ENCODE data around the gene DENND4B.

DENND4B gene

GRCh38 chr1:153968972-153969371 lies 22.5 kb upstream of the DENND4B start:
- no peak for DNase-seq

- DNase-seq, result no peak
These were observed 21.9 kb upstream of the DENND4B start for GRCh38 chr1:153968408-153968807.

DNA sequence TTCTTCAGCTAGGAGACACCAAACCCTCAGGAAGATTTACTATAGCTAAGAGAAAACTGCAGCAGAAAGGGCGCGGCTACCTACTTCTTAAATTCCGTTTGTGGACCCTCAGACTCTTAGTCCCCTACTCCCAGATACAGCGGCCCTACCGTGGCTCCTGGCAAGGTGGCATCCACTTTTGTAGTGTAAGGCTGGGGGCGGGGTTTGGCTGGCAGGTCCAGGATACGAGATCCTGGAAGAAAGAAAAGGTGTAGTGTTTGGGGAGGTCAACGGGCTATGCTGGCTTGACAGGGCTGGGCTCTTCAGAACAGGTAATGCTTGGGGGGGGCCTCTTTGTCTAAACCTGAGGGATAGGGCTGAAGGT lies 21.5 kb upstream of the DENND4B start:
- no peak for DNase-seq

- DNase-seq, result peak; percentile 98
These were observed 20.8 kb upstream of the DENND4B start, which contains the start of gene CREB3L4 for GRCh38 chr1:153967107-153967999. CREB3L4 (plus strand) TSS chr1:153967902; CDS start chr1:153968526, 624 bp downstream.

GRCh38 chr1:153963850-153964331 lies 17.4 kb upstream of the DENND4B start:
- peak; percentile 57 for DNase-seq

GRCh38 chr1:153963030-153963849 lies 16.7 kb upstream of the DENND4B start, which contains the start of gene SLC39A1:
SLC39A1 (minus strand) TSS chr1:153963537; CDS start chr1:153962715, 822 bp downstream.
- DNase-seq, result peak; percentile 97

- peak; percentile 61 for DNase-seq
These were observed 15.8 kb upstream of the DENND4B start for GRCh38 chr1:153962088-153963029.

- no peak for DNase-seq
These were observed 14.9 kb upstream of the DENND4B start for GRCh38 chr1:153961421-153961820.

DNA sequence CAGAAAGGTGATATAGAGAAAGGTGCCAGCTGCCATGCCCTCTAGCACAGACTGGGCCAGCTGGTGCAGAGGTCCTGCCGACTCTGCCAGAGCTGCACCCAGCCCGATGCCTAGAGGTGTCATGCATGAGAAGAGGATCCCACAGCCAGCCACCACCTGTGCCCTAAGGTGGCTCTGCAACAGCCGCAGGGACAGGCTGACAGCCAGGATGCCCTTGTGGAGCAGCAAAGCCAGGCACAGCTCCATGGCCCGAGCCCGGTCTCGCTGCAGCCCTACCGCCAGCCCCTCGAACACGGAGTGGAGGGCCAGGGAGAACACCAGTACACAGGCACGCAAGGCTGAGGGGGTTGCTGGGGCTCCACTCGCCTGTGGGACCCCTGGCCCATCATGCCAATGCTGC lies 13.7 kb upstream of the DENND4B start:
- DNase-seq, result no peak

GRCh38 chr1:153959454-153959853 lies 12.9 kb upstream of the DENND4B start:
- DNase-seq, result no peak

GRCh38 chr1:153958961-153959260 lies 12.4 kb upstream of the DENND4B start:
- DNase-seq, result no peak

DNA sequence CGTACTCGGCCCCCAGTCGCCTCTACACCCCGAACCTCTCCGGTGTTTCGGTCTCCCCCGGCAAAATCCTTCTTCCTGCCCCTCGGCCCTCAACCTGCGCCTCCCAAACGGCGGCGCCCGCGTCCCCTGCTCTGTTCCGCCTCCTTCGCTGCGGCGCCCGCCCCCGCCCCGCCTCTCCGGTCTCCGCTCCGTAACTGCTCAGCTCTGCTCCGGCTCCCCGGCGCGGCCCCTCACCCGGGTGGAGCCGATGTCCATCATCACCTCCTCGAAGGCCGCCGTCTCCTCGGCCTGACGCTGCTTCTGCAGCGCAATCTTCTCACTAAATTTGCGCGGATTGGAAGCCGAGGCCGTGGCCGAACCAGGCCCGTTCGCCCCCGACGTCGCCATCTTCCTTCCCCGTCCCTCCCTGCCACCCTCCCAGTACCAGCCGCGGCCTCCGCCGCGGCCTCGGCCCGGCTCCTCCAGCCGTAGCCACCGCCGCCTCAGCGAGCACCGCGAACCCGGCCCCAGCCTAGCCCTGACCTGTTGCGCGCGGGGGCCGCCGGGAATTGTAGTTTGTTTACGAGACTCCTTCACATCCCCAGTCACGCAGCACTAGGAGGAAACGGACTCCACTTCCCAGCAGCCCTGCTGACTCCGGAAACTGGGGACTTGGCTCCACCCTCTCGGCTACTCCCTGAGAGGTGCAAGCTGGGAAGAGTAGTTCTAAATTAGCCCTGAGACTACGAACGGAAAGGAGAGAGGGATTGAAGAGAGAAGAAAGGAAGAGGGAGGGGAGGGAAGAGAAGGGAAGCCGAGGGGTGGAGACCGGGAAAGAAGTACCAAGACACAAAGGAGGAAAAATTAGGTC lies 11.8 kb upstream of the DENND4B start, which contains the start of gene CRTC2:
TSS of gene CRTC2 (minus strand) at position 502 of the 850 bp plus-strand sequence. CDS start at position 387, 115 bp downstream.
- DNase-seq, result peak; percentile 98

DNA sequence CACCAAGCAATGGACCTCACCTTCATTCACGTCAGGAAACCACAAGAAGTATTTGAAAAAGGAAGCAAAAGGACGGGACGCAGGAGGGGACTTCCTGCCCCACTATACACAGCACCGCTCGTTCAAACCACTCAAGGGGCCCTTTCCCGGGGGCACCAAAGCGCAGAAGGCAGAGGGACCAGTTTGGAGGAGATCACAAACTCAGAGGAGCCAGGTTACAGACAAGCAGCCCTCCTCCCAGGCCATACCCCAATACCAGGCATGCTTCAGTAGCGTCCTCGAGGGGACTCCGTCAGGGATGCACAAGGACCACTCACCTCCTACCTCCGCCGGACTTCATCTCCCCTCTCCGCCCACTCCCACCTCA lies 11.2 kb upstream of the DENND4B start:
- DNase-seq, result no peak

DNA sequence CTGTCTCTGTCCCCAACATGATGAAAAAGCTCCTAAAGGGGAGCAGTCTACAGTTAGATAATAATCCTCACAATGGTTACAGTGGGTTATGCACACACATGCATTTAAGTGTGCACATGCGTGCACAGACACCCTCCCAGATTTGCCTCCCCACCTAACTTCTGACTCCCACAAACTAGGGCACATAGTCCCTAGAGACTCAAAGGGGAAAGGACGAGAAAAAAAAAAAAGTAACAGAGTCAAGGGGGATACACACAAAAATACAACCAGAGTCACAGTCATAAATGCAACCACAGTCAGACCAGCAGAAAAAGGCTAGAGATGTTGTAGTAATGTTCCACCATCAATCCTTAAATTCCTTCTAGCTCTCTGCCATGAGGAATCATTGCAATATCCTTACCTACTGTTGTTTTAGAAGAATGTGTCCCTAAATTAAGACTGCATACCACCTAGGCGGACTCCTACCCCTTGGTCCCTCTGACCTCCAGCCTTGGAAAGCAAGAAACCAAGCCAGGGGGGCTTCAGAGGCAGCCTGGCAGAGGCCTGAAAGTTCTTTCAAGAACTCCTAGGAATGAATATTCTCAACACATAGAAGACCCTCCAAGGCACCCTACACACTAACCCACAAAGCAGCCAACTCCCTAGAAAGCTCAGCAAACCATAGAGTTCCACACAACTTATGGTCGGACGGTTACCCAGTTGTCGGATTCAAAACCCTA lies 10.6 kb upstream of the DENND4B start:
- no peak for DNase-seq

- DNase-seq, result no peak
These were observed 8.3 kb upstream of the DENND4B start for GRCh38 chr1:153954826-153955225.

- no peak for DNase-seq
These were observed 7.4 kb upstream of the DENND4B start for GRCh38 chr1:153953859-153954365.

DNA sequence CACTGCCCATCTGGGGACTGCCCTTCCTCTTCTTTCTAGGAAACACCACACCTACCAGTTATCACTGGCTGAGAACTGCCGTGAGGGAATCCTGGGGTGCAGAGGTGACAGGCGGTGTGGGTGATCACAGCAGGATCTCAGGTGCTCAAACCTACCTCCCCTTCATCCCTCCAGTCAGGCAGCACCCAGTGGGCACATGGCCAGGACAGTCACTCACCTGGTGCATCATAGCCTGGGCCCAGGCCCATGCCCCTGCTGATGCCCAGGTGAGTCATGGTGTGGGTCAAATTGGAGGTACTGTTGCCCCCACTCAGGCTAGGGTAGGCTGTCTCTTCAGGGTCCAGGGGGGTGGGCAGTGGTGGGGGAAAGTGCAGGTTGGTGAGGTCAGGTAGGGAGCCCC lies 5.3 kb upstream of the DENND4B start:
- no peak for DNase-seq

GRCh38 chr1:153951183-153951582 lies 4.7 kb upstream of the DENND4B start:
- DNase-seq, result no peak

GRCh38 chr1:153945795-153946621 lies 510 bp downstream of the DENND4B start:
- DNase-seq, result peak; percentile 49
